HEK293 (cell line): ENCODE results near the gene PARP6.

Experiments
- HOXA7 ChIP-seq: sonication (generic); formaldehyde crosslinking; IDR thresholded peaks from 2 replicates; pipeline ENCODE4 v1.8.1; 2022; ENCODE audit warnings: missing genetic modification reagents, borderline replicate concordance
- KLF1 ChIP-seq: fragments of 450-650 bp; formaldehyde crosslinking; IDR thresholded peaks from 2 replicates; pipeline ENCODE4 v1.5.1; 2016; ENCODE audit warnings: missing biosample characterization, missing genetic modification characterization
- MZF1 ChIP-seq: fragments of 450-650 bp; formaldehyde crosslinking; IDR thresholded peaks from 2 replicates; pipeline ENCODE4 v1.5.1; 2017; ENCODE audit warnings: missing biosample characterization, missing genetic modification characterization, borderline replicate concordance
- OVOL3 ChIP-seq: fragments of 450-650 bp; formaldehyde crosslinking; IDR thresholded peaks from 2 replicates; pipeline ENCODE4 v1.5.1; 2016; ENCODE audit warnings: missing biosample characterization, missing genetic modification characterization
- SP2 ChIP-seq: fragments of 450-650 bp; formaldehyde crosslinking; IDR thresholded peaks from 2 replicates; pipeline ENCODE4 v1.5.1; 2016; ENCODE audit warnings: missing biosample characterization, missing genetic modification characterization
- SP7 ChIP-seq: fragments of 450-650 bp; formaldehyde crosslinking; IDR thresholded peaks from 2 replicates; pipeline ENCODE4 v1.5.1; 2016; ENCODE audit warnings: missing biosample characterization, missing genetic modification characterization
- ZBTB21 ChIP-seq: fragments of 450-650 bp; formaldehyde crosslinking; IDR thresholded peaks from 2 replicates; pipeline ENCODE4 v1.5.1; 2017; ENCODE audit warnings: missing biosample characterization, missing genetic modification characterization
- ZNF132 ChIP-seq: fragments of 450-650 bp; formaldehyde crosslinking; IDR thresholded peaks from 2 replicates; pipeline ENCODE4 v1.5.1; 2017; ENCODE audit warnings: missing biosample characterization, missing genetic modification characterization, borderline replicate concordance
- ZNF2 ChIP-seq: fragments of 450-650 bp; formaldehyde crosslinking; IDR thresholded peaks from 2 replicates; pipeline ENCODE4 v1.5.1; 2016; ENCODE audit warnings: missing biosample characterization, missing genetic modification characterization
- ZNF274 ChIP-seq, 2 experiments: fragments of 200-500 bp in 1 of 2; fragments of 450-650 bp in 1 of 2; sonication (Bioruptor generic) in 1 of 2; formaldehyde crosslinking in 1 of 2; IDR thresholded peaks; 2 replicates each; pipeline versions ENCODE4 v1.5.1 to v1.6.1; 2014 to 2016; ENCODE audit warnings: borderline replicate concordance in 1 of 2, inconsistent platforms in 1 of 2, low read length in 1 of 2, missing biosample characterization in 1 of 2, missing genetic modification characterization in 1 of 2
- ZNF335 ChIP-seq: fragments of 450-650 bp; formaldehyde crosslinking; conservative IDR thresholded peaks from 2 replicates; pipeline ENCODE4 v1.5.1; 2016; ENCODE audit warnings: missing biosample characterization, missing genetic modification characterization
- ZNF521 ChIP-seq: fragments of 450-650 bp; formaldehyde crosslinking; IDR thresholded peaks from 2 replicates; pipeline ENCODE4 v1.5.1; 2017; ENCODE audit warnings: missing biosample characterization, mild to moderate bottlenecking, missing genetic modification characterization
- ZNF596 ChIP-seq: fragments of 450-650 bp; IDR thresholded peaks from 2 replicates; pipeline ENCODE4 v1.5.0; 2018; ENCODE audit warnings: missing biosample characterization, mild to moderate bottlenecking, missing genetic modification characterization, moderate library complexity
- ZNF660 ChIP-seq: fragments of 450-650 bp; IDR thresholded peaks from 2 replicates; pipeline ENCODE4 v1.5.1; 2018; ENCODE audit warnings: missing biosample characterization, mild to moderate bottlenecking, missing genetic modification characterization
- ZNF747 ChIP-seq: fragments of 450-650 bp; formaldehyde crosslinking; IDR thresholded peaks from 2 replicates; pipeline ENCODE4 v1.5.1; 2016; ENCODE audit warnings: missing biosample characterization, missing genetic modification characterization
- ZNF768 ChIP-seq: fragments of 450-650 bp; formaldehyde crosslinking; IDR thresholded peaks from 2 replicates; pipeline ENCODE4 v1.5.1; 2018; ENCODE audit warnings: missing biosample characterization, mild to moderate bottlenecking, missing genetic modification characterization
- ZNF785 ChIP-seq: fragments of 450-650 bp; formaldehyde crosslinking; IDR thresholded peaks from 2 replicates; pipeline ENCODE4 v1.5.1; 2016; ENCODE audit warnings: missing biosample characterization, missing genetic modification characterization
- ZNF830 ChIP-seq: fragments of 450-650 bp; IDR thresholded peaks from 2 replicates; pipeline ENCODE4 v1.5.0; 2018; ENCODE audit warnings: missing biosample characterization, missing genetic modification characterization, low read depth, mild to moderate bottlenecking, moderate library complexity
- TF ChIP-seq, protein P1 (sequence below): fragments of 450-650 bp; formaldehyde crosslinking; conservative IDR thresholded peaks from 2 replicates; pipeline ENCODE4 v1.5.1; 2016; ENCODE audit warnings: low read depth, missing biosample characterization, missing genetic modification characterization
- TF ChIP-seq, protein P2 (sequence below): fragments of 450-650 bp; formaldehyde crosslinking; IDR thresholded peaks from 2 replicates; pipeline ENCODE4 v1.5.1; 2017; ENCODE audit warnings: missing biosample characterization, missing genetic modification characterization
- TF ChIP-seq, protein P3 (sequence below): fragments of 450-650 bp; formaldehyde crosslinking; optimal IDR thresholded peaks from 2 replicates; pipeline ENCODE3; 2016; ENCODE audit warnings: missing biosample characterization, mild to moderate bottlenecking, missing genetic modification characterization
- TF ChIP-seq, protein P4 (sequence below): fragments of 450-650 bp; formaldehyde crosslinking; IDR thresholded peaks from 2 replicates; pipeline ENCODE4 v1.5.1; 2016; ENCODE audit warnings: missing biosample characterization, missing genetic modification characterization
- TF ChIP-seq, protein P5 (sequence below): fragments of 450-650 bp; formaldehyde crosslinking; IDR thresholded peaks from 2 replicates; pipeline ENCODE4 v1.5.1; 2016; ENCODE audit warnings: missing biosample characterization, missing genetic modification characterization
- TF ChIP-seq, protein P6 (sequence below): fragments of 450-650 bp; formaldehyde crosslinking; IDR thresholded peaks from 2 replicates; pipeline ENCODE4 v1.5.1; 2017; ENCODE audit warnings: missing biosample characterization, missing genetic modification characterization
- TF ChIP-seq, protein P7 (sequence below): sonication (generic); formaldehyde crosslinking; IDR thresholded peaks from 2 replicates; pipeline ENCODE4 v1.8.1; 2022; ENCODE audit warnings: mild to moderate bottlenecking, moderate library complexity, missing genetic modification reagents

The PARP6 gene

DNA sequence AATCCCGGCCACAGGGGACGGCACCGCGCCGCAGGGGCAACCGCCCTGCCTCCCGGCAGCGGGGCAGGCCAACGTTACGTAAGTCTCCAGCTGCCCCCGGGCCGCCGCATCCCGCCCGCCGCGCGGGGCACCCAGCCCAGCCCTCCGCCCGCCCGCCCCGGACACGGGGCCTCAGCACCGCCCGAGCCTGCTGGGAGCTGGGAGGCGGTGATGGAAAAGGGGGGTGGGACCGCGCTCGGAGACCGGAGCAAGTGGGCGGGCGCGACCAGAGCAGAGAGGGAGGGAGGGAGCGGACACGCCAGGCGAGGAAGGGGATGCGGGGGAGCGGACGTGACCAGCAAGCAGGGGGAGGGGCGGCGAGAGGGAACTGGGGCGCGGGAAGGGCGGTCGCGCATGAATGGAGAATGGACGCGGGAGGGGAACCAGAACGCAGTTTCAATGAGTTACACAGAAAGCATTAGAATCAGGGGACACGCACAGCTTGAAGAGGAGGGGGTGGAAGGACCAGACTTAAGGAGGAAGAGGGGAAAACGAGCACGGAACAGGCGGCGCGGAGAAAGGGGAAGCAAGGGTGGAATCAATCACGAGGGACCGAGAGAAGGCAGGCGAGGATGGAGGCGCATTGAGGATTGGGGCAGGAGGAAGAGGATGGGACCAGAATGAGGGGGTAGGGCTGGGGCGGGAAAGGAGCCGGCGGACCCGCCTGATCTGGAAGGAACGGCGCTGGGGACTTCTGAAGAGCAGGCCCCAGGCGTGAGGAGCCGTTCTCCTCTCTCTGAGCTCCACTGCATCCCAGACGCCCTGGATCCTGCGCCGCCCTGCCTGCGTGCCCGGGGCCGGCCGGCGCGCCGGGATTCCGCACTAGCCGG is 41.9 kb downstream of the PARP6 start (continued):
- TF ChIP-seq, protein P1, sequence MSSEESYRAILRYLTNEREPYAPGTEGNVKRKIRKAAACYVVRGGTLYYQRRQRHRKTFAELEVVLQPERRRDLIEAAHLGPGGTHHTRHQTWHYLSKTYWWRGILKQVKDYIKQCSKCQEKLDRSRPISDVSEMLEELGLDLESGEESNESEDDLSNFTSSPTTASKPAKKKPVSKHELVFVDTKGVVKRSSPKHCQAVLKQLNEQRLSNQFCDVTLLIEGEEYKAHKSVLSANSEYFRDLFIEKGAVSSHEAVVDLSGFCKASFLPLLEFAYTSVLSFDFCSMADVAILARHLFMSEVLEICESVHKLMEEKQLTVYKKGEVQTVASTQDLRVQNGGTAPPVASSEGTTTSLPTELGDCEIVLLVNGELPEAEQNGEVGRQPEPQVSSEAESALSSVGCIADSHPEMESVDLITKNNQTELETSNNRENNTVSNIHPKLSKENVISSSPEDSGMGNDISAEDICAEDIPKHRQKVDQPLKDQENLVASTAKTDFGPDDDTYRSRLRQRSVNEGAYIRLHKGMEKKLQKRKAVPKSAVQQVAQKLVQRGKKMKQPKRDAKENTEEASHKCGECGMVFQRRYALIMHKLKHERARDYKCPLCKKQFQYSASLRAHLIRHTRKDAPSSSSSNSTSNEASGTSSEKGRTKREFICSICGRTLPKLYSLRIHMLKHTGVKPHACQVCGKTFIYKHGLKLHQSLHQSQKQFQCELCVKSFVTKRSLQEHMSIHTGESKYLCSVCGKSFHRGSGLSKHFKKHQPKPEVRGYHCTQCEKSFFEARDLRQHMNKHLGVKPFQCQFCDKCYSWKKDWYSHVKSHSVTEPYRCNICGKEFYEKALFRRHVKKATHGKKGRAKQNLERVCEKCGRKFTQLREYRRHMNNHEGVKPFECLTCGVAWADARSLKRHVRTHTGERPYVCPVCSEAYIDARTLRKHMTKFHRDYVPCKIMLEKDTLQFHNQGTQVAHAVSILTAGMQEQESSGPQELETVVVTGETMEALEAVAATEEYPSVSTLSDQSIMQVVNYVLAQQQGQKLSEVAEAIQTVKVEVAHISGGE (tag by site-specific recombination): peak; percentile 82
- TF ChIP-seq ZNF596 (peak; percentile 75), ZNF2 (tag by site-specific recombination) (peak; percentile 97), ZNF747 (tag by site-specific recombination) (peak; percentile 98), SP2 (tag by site-specific recombination) (peak; percentile 97), OVOL3 (tag by site-specific recombination) (peak; percentile 48; the same call in 1 of the 2 replicates), HOXA7 (CRISPR knock-in tag) (no peak), ZNF521 (tag by site-specific recombination) (no peak), MZF1 (tag by site-specific recombination) (peak; percentile 99), ZNF830 (tag by site-specific recombination) (no peak), SP7 (peak; percentile 97), ZBTB21 (peak; percentile 63), ZNF132 (tag by site-specific recombination) (no peak), ZNF660 (tag by site-specific recombination) (peak; percentile 94), ZNF768 (no peak; the same call in 1 of the 2 replicates), ZNF274 (IDR thresholded peaks at IDR 0.05; ENCODE audit: low read length) (no peak), ZNF274 (tag by site-specific recombination; IDR thresholded peaks at IDR 0.05; ENCODE audit: borderline replicate concordance) (no peak), ZNF785 (tag by site-specific recombination) (peak; percentile 92), ZNF335 (peak; percentile 96), KLF1 (tag by site-specific recombination) (peak; percentile 92)
- TF ChIP-seq, protein P2, sequence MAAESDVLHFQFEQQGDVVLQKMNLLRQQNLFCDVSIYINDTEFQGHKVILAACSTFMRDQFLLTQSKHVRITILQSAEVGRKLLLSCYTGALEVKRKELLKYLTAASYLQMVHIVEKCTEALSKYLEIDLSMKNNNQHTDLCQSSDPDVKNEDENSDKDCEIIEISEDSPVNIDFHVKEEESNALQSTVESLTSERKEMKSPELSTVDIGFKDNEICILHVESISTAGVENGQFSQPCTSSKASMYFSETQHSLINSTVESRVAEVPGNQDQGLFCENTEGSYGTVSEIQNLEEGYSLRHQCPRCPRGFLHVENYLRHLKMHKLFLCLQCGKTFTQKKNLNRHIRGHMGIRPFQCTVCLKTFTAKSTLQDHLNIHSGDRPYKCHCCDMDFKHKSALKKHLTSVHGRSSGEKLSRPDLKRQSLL (tag by site-specific recombination): no peak; the same call in 1 of the 2 replicates
- TF ChIP-seq, protein P3, sequence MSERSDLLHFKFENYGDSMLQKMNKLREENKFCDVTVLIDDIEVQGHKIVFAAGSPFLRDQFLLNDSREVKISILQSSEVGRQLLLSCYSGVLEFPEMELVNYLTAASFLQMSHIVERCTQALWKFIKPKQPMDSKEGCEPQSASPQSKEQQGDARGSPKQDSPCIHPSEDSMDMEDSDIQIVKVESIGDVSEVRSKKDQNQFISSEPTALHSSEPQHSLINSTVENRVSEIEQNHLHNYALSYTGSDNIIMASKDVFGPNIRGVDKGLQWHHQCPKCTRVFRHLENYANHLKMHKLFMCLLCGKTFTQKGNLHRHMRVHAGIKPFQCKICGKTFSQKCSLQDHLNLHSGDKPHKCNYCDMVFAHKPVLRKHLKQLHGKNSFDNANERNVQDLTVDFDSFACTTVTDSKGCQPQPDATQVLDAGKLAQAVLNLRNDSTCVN (tag by site-specific recombination): peak; percentile 100
- TF ChIP-seq, protein P4, sequence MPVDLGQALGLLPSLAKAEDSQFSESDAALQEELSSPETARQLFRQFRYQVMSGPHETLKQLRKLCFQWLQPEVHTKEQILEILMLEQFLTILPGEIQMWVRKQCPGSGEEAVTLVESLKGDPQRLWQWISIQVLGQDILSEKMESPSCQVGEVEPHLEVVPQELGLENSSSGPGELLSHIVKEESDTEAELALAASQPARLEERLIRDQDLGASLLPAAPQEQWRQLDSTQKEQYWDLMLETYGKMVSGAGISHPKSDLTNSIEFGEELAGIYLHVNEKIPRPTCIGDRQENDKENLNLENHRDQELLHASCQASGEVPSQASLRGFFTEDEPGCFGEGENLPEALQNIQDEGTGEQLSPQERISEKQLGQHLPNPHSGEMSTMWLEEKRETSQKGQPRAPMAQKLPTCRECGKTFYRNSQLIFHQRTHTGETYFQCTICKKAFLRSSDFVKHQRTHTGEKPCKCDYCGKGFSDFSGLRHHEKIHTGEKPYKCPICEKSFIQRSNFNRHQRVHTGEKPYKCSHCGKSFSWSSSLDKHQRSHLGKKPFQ (tag by site-specific recombination): peak; percentile 86
- TF ChIP-seq, protein P5, sequence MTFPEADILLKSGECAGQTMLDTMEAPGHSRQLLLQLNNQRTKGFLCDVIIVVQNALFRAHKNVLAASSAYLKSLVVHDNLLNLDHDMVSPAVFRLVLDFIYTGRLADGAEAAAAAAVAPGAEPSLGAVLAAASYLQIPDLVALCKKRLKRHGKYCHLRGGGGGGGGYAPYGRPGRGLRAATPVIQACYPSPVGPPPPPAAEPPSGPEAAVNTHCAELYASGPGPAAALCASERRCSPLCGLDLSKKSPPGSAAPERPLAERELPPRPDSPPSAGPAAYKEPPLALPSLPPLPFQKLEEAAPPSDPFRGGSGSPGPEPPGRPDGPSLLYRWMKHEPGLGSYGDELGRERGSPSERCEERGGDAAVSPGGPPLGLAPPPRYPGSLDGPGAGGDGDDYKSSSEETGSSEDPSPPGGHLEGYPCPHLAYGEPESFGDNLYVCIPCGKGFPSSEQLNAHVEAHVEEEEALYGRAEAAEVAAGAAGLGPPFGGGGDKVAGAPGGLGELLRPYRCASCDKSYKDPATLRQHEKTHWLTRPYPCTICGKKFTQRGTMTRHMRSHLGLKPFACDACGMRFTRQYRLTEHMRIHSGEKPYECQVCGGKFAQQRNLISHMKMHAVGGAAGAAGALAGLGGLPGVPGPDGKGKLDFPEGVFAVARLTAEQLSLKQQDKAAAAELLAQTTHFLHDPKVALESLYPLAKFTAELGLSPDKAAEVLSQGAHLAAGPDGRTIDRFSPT: peak; percentile 67; the same call in 1 of the 2 replicates
- TF ChIP-seq, protein P6, sequence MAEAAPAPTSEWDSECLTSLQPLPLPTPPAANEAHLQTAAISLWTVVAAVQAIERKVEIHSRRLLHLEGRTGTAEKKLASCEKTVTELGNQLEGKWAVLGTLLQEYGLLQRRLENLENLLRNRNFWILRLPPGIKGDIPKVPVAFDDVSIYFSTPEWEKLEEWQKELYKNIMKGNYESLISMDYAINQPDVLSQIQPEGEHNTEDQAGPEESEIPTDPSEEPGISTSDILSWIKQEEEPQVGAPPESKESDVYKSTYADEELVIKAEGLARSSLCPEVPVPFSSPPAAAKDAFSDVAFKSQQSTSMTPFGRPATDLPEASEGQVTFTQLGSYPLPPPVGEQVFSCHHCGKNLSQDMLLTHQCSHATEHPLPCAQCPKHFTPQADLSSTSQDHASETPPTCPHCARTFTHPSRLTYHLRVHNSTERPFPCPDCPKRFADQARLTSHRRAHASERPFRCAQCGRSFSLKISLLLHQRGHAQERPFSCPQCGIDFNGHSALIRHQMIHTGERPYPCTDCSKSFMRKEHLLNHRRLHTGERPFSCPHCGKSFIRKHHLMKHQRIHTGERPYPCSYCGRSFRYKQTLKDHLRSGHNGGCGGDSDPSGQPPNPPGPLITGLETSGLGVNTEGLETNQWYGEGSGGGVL: peak; percentile 99
- TF ChIP-seq, protein P7, sequence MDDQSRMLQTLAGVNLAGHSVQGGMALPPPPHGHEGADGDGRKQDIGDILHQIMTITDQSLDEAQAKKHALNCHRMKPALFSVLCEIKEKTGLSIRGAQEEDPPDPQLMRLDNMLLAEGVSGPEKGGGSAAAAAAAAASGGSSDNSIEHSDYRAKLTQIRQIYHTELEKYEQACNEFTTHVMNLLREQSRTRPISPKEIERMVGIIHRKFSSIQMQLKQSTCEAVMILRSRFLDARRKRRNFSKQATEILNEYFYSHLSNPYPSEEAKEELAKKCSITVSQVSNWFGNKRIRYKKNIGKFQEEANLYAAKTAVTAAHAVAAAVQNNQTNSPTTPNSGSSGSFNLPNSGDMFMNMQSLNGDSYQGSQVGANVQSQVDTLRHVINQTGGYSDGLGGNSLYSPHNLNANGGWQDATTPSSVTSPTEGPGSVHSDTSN (CRISPR knock-in tag): peak; percentile 87; the same call in 1 of the 2 replicates
